ENCODE results near the gene SPATA33.

SPATA33 gene

DNA sequence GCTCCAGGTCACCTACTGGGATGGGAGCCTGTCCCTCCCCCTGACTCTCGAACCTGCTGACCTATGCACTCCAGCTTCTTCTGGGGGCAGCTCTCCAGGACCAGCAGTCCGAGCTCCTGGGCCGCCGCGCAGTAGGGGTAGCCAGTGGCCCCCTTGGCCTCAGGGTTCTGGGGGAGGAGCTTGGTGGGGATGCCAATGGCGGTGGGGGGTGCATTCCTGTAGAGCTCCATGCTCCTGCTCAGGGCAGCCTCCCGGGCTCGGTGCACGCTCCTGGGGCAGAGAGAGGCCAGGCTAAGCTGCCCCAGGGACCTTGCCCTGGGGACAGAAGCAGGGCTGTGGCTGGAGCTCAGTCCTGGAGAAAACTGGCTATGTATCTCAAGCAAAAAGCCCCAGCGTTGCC, 51.5 kb downstream of the SPATA33 start:
- no peaks in the 10 kb centered on the region for H3K9me3 ChIP-seq (ENCODE audit: insufficient read depth, low read length)
- no peak for TF ChIP-seq EZH2phosphoT487 (IDR thresholded peaks at IDR 0.05; ENCODE audit: low read depth)
- TF ChIP-seq, protein P1, sequence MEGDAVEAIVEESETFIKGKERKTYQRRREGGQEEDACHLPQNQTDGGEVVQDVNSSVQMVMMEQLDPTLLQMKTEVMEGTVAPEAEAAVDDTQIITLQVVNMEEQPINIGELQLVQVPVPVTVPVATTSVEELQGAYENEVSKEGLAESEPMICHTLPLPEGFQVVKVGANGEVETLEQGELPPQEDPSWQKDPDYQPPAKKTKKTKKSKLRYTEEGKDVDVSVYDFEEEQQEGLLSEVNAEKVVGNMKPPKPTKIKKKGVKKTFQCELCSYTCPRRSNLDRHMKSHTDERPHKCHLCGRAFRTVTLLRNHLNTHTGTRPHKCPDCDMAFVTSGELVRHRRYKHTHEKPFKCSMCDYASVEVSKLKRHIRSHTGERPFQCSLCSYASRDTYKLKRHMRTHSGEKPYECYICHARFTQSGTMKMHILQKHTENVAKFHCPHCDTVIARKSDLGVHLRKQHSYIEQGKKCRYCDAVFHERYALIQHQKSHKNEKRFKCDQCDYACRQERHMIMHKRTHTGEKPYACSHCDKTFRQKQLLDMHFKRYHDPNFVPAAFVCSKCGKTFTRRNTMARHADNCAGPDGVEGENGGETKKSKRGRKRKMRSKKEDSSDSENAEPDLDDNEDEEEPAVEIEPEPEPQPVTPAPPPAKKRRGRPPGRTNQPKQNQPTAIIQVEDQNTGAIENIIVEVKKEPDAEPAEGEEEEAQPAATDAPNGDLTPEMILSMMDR (IDR thresholded peaks at IDR 0.05; ENCODE audit: low read depth, low read length) = no peak
- peaks cover 1% of the 10 kb centered on the region for H3K36me3 ChIP-seq (replicated peaks; ENCODE audit: low read depth, low read length)
- H3K4me3 ChIP-seq (ENCODE audit: low read length) = no peak overlapping the region
- H3K27ac ChIP-seq (ENCODE audit: low read length) = no peak overlapping the region
- H3K9ac ChIP-seq (ENCODE audit: low read length) = no peak overlapping the region
- peaks cover 7% of the 10 kb centered on the region; the same call in 1 of the 2 replicates for H3K4me1 ChIP-seq (ENCODE audit: low read length)
- H3K4me2 ChIP-seq (ENCODE audit: low read length) = no peak overlapping the region
- no peaks in the 10 kb centered on the region for H4K20me1 ChIP-seq (ENCODE audit: insufficient read depth, low read length)
- no peaks in the 10 kb centered on the region for H3K27me3 ChIP-seq (ENCODE audit: low read depth, low read length)
- H3K79me2 ChIP-seq (ENCODE audit: low read length) = peaks cover 16% of the 10 kb centered on the region
- no peak overlapping the region for H2AFZ ChIP-seq (ENCODE audit: low read depth, low read length)

DNA sequence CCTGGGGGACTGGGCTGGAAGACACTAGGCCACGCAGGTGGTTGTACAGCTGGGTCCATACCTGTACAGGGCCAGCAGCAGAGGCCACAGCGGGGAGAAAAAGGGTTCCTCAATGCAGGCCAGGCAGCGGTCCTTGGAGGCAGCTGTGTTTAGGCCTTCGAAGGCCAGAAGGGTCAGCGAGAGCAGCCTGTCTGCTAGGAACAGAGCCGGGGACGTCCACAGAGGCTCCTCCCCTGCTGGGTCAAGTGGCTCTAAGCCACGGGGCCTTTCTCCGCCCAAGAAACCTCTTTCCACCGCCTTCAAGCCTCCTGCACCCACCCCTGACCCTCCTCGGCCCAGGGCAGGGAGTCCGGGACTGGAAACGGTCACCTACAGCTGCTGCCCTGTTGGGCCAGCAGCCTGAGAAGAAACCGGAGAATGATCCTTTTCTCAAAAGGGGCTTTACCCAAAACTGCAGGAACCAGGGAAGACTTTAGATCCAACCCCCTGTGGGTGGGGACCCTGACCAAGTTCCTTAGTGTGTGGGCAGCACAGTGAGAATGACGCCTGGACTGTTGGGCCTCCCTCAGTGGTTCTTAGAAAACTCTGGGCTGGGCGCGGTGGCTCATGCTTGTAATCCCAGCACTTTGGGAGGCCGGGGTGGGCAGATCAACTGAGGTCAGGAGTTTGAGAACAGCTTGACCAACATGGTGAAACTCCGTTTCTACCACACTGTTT, 52.2 kb downstream of the SPATA33 start:
- Histone ChIP-seq H3K36me3 (replicated peaks; ENCODE audit: low read depth, low read length) (peaks cover 6% of the 10 kb centered on the region), H3K4me3 (ENCODE audit: low read length) (no peak overlapping the region), H3K79me2 (ENCODE audit: low read length) (peaks cover 20% of the 10 kb centered on the region), H2AFZ (ENCODE audit: low read depth, low read length) (no peak overlapping the region), H3K9ac (ENCODE audit: low read length) (no peak overlapping the region), H4K20me1 (ENCODE audit: insufficient read depth, low read length) (no peaks in the 10 kb centered on the region), H3K4me1 (ENCODE audit: low read length) (peaks cover 7% of the 10 kb centered on the region; the same call in 1 of the 2 replicates), H3K9me3 (ENCODE audit: insufficient read depth, low read length) (no peaks in the 10 kb centered on the region), H3K27me3 (ENCODE audit: low read depth, low read length) (no peaks in the 10 kb centered on the region), H3K27ac (ENCODE audit: low read length) (no peak overlapping the region), H3K4me2 (ENCODE audit: low read length) (no peak overlapping the region)
- TF ChIP-seq EZH2phosphoT487 (IDR thresholded peaks at IDR 0.05; ENCODE audit: low read depth) = no peak
- TF ChIP-seq, protein P1 (IDR thresholded peaks at IDR 0.05; ENCODE audit: low read depth, low read length) = no peak

DNA sequence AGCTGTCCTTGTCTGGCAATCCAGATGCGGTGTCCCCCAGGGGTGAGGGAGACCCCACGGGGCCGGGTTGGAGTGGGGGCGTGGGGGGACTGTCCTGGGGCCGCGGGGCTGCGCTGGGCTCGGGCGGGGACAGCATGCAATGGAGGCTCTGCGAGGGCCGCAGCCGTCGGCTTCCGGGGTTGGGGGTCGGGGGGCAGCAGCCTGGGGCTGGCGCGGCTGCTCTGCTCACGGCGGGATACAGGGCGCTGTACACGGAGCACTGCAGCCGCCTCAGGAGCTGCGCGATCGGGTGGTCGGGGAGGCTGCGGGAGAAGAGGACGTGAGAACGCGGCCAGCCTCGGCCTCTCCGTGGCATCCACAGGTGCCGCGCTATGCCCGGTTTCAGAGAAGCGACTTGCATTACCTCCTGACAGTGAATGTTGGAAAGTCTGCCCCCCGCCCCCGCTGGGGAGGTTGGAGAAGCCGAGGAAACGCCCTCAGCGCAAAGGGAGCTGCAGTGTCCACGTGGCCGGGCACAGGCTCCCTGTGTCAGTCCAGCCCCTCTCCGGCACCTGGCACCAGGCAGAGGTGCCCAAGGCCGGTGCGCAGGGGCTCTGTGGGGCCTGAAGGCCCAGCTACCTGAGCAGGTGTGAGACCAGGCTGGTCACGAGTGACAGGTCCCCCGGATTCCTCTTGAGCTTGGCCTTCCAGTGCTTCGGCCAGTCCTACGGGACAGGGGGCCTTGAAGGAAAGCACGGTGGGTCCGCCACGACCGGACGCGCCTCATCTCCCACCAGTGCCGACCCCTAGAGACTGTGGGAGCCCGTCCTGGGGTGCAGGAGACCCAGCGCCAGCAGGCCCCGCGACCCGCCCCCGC, 53.3 kb downstream of the SPATA33 start:
- no peak overlapping the region for H3K4me2 ChIP-seq (ENCODE audit: low read length)
- peaks cover 8% of the 10 kb centered on the region for H3K36me3 ChIP-seq (replicated peaks; ENCODE audit: low read depth, low read length)
- TF ChIP-seq EZH2phosphoT487 (IDR thresholded peaks at IDR 0.05; ENCODE audit: low read depth) = no peak
- TF ChIP-seq, protein P1 (IDR thresholded peaks at IDR 0.05; ENCODE audit: low read depth, low read length) = no peak
- H3K79me2 ChIP-seq (ENCODE audit: low read length) = peaks cover 20% of the 10 kb centered on the region
- H3K27me3 ChIP-seq (ENCODE audit: low read depth, low read length) = no peaks in the 10 kb centered on the region
- H3K4me3 ChIP-seq (ENCODE audit: low read length) = no peak overlapping the region
- H2AFZ ChIP-seq (ENCODE audit: low read depth, low read length) = no peak overlapping the region
- H3K4me1 ChIP-seq (ENCODE audit: low read length) = peaks cover 7% of the 10 kb centered on the region; the same call in 1 of the 2 replicates
- H4K20me1 ChIP-seq (ENCODE audit: insufficient read depth, low read length) = no peaks in the 10 kb centered on the region
- no peak overlapping the region for H3K27ac ChIP-seq (ENCODE audit: low read length)
- no peaks in the 10 kb centered on the region for H3K9me3 ChIP-seq (ENCODE audit: insufficient read depth, low read length)
- H3K9ac ChIP-seq (ENCODE audit: low read length) = no peak overlapping the region

Data from OCI-LY3 (cell line).